Measurements from ENCODE around the gene APBB2. TPM values are rescaled to one million over a fixed set of nuclear protein-coding genes. Genes with fewer than 3 reads are reported as not detected.

APBB2 gene
- total and polyA plus RNA-seq, 2 of the 8 experiments (the other 6 are each of a cell fraction or from before 2014, with no cell fraction given), result 58.7 to 59.4 TPM

- no peak for TF ChIP-seq ATF3 (IDR thresholded peaks at IDR 0.05; ENCODE audit: insufficient read depth, low read depth, low read length)
Observed at GRCh38 chr4:40916880-40917279, 297.5 kb downstream of the APBB2 start (continued).

Measured in H1 (cell line).